Activated T-helper 1 cell treated with anti-CD3 and anti-CD28 coated beads, Interleukin-2, amount 50 U/mL, for 16 hours (primary cell): ENCODE results near the gene COMMD7.

Source experiments
- DNase-seq, 2 donors: peaks; one replicate each; pipeline ENCODE4 v3.0.0-alpha.2; 2020; ENCODE audit warnings: low read depth in 1 of 2, low spot score in 1 of 2

The COMMD7 gene

DNA sequence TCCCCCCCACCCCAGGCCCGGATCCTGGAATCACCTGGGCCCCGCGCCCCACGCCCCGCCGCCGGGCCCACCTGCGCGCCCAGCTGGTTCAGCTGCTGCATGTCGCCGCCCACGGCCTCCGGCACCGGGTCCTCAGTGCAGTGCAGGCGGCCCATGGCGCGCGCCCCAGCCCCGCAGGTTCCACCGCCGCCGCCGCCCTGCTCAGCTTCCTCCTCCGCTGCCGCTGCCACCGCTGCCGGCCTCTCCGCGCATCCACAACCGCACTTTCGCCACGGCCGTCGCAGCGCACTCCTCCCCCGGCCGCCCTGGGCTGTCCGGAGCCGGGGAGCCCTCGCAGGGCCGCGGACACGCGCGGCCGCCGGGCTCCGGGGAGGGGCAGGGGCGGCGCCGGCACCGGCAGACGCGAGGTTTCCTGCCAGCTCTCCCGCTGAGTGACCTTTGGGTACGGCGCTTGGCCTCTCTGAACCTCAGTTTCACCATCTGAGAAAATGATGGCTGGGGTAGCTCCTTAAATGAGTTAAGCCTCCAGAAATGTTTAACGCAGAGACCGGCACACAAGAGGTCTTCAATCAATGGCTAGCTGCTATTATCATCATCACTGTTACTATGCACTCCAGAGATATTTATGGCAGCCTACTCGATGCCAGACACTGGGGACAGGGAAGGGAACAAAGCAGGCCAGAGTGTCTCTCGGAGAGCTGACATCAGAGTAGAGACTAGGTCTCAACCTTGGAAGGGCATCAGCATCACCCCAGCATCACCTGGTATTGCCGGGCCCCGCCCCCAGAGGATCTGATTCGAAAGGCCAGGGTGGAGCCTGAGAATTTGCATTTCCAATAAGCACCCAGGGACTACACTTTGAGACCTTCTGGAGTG lies at the start of gene COMMD7:
Gene COMMD7, minus strand, starts transcription at position 231 of the 876 bp plus-strand sequence. Its CDS starts 76 bp downstream, at position 155.
- DNase-seq: peak; percentile 40 to 50

DNA sequence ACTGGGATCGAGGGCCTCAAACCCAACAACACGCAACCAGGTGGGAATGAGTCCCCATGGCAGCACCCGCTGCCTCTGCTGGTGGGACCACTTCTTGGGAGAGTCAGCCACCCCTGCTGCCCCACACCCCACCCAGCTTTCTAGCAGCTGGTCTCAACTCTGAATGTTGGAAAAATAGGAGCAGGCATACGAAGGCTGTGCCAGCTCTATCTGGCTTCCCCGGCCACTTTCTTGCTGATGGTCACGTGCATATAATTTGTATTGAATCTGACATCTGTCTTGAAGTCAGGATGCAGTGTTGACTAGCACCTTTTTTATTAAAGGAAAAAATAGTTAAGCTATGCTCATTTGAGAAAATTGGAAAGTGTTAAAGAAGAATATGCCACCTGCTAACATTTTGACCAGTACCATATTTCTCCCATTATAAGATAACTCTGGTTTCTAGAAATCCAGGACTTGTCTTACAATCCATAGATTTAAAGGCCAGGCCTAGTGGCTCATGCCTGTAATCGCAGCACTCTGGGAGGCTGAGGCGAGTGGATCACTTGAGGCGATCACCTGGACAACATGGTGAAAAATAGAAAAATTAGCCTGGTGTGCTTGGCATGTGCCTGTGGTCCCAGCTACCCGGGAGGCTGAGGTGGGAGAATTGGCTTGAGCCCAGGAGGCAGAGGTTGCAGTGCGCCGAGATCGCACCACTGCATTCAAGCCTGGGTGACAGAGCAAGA lies 49.6 kb upstream of the COMMD7 start:
- DNase-seq: no peak

DNA sequence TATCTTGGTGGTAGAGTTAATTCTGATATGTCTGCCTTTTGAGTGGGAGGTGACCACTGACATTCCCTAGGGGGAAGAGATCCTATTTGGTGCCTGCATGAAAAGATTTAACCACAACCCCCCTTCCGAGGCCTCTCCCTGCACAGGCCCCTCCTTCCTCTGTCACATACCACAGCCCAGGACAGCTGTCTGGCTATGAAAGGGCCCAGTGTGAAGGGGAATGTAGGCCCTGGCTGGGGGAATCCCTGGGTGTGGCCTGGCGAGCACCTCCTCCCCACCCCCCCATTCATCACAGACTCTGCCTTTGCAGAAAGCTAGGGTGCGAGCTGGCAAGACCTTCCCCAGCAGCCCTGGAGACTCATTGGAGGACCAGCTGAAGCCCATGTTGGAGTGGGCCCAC lies 49.0 kb upstream of the COMMD7 start:
- no peak for DNase-seq

DNA sequence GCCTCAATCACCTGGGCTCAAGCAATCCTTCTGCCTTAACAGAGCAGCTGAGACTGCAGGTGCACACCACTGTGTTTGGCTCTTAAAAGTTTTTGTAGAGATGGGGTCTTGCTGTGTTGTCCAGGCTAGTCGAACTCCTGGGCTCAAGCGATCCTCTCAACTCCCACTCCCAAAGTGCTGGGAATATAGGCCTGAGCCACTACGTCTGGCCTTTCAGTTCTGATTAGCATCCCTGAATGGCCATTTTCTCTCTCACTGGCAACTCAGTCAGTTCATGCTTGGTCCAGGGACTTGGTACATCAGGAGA lies 47.4 kb upstream of the COMMD7 start:
- DNase-seq: no peak

DNA sequence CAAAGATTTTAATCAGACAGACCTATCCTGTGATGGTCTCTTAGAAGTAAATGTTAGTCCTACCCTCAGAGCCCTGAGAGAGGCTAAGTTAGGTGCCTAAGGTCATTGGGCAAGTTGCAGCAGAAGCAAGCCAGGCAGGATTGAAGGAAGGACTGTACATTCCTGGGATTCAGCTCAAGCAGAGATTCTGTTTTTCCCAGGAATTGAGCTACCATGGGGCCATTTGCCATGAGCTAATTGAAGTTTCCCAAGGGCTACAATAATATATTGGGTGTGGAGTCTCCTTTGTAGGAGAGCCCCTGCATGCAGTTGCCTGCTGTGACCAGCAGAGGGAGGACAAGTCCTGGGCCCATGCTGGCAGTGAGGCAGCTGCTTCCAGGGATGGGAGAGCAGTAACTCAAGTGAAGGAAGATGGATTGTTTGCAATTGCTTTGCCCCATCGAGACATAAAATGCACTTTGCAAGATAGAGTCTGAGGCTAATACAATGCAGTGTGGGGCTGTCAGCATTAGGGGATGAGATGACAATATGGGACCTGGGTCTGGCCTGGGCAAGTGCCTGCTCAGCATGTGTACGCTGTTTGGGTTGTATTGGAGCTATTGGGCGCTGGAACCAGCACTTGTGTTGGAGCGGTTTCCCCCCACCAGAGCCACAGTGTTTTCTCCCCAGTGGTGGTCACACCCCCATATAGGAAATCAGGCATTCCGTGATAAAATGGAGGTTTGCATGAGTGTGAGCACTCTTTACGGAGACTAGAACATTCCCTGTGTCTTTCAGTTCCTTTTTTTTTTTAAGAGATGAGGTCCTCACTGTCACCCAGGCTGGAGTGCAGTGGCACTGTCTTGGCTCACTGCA lies 46.9 kb upstream of the COMMD7 start:
- peak; percentile 40 to 55 for DNase-seq

DNA sequence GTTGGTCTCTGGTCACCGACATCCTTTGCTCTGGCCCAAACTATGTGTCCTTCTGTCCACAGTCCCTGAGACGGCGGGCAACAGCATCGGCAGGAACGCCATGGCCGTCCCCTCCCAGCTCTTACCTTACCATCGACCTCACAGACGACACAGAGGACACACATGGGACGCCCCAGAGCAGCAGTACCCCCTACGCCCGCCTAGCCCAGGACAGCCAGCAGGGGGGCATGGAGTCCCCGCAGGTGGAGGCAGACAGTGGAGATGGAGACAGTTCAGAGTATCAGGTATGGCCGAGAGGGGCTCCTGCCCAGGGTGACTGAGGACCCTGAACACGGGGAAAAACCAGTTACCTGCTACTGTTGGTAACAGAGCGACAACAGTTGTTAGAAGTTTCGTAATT lies 43.9 kb upstream of the COMMD7 start:
- DNase-seq: no peak

DNA sequence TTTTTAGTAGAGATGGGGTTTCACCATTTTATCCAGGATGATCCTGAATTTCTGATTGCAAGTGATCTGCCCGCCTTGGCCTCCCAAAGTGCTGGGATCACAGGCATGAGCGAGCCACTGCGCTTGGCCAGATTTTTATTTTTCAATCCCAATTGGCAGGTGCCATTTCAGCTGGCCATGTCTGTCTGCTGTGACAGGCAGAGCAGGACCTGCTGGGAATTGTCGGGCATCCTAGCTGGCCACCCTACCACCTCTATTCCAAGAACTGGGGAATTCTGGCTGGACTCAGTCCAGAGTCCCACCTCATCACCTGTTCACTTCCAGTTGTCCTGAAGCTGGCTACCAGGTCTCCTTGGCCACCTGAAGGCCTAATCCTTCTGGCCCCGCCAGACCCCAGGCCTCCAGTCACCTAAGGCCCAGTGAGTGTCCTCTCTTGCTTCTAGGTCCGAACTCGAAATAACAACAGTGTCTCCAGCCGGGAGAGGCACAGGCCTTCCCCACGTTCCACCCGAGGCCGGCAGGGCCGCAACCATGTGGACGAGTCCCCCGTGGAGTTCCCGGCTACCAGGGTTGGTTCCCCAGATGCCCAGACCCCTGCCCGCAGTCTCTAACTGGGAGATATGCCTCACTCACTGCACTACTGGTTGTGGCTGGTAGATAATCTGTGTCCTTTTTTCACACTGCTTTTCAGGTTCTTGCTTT lies 42.9 kb upstream of the COMMD7 start:
- no peak for DNase-seq

DNA sequence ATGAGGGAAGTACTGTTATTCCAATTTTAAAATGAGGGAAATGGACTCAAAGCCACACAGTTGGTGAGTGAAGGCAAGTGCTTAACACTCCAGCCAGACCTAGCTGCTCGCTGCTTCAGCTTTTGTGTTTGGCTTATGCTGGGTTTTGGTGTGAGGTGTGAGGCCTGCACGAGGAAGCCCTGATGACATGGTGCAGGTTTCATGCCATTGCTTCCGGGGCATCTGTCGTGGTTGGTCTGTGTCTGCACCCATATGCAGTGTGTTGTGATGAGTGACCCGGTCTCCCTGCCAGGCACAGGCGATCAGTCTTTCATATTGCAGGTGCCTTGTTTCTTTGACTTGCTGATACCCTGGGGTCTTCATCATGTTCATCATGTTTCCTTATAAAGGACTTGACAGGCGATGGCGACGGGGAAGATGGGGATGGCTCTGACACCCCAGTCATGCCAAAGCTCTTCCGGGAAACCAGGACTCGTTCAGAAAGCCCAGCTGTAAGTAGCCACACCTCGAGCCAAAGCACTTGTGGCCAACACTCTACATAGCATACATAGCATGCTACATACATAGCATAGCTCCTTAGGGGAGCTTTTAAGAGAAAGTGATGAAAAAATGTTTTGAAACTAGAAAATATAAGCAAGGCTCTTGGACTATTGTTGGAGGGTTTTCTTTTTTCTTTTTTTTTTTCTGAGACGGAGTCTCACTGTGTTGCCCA lies 41.3 kb upstream of the COMMD7 start:
- DNase-seq: no peak

DNA sequence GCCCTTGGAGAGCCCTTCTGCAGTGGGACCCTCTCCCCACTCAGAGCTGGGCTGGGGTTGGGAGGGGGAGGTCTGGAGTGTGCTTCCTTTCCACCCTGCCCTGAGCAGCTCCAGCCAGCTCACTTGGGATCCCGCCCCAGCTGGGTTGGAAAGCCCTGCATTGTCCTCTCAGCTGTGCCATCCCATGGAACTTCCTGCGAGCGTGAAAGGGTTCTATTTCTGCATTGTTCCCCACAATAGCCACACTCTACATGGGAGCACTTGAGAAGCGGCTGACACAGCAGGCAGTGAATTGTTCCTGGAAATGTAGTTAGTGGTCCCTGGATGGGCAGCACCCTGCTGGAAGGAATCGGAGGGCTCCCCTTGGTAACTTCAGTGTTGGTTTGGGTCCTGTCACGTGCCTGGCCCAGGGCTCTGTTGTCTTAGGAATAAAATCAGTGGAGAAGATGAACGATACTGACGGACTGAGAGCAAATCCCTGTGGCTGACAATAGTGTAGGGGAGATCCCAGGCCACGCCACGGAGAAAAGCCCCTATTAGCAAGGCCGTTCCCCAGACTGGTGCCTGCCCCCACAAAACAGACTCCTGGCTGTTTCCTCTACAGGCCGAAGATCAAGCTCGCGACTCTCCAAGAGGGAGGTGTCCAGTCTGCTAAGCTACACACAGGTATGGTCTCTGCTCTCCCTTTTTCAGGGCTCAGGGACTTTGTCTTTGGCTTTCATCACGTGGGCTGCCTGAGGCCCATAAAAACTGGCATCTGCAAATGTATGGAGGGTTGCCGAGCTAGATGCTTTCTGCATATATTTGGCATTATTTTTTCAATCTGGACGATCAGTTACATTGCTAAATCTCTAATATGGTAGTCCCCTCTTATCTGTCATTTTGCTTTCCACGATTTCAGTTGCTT lies 37.7 kb upstream of the COMMD7 start:
- no peak for DNase-seq

DNA sequence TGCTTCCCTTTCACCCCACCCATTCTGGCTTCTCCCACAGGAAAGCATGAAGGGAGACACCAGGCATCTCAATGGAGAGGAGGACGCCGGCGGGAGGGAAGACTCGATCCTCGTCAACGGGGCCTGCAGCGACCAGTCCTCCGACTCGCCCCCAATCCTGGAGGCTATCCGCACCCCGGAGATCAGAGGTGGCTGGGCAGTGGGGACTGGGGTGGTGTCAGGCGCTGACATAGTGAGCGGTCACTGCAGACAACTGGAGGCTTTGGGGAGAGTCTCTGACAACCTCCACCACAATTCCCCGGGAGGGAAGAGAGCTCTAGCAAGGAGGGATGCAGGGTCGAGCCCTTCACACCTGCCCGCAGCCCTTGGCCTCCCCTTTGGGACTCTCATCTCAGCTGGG lies 37.0 kb upstream of the COMMD7 start:
- no peak for DNase-seq

DNA sequence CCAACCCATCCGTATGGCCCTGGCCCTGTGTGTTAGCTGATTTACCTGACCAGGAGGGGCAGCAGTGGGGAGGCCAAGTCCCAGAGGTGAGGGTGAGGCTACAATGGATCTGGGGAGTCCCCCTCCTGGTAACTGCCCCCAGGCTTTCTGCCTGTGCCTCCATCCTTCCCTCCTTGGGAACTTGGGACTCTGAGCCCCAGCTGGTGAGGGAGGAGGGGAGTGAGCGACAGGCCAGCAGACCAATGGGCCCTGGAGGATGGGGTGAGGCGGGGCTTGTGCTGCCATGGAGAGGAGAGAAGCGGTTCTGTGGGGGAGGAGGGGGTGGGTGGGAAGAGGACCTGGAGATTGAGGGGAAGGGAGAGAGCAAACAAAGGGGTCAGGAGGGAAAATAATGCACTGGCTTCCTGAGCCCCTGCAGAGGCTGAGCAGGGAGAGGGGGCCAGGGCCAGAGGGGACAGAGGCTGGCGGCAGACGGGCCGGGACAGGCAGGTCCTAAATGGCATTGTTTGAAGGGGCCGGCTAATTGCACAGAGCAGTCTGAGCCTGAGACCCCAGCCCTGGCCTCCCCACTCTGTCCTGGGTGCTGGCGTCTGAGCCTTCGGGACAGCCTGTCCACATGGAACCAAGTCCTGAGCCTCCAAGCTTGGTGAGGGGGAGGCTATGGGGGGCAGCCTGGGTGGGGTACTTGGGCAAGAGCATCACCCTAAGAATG lies 36.4 kb upstream of the COMMD7 start:
- no peak for DNase-seq

DNA sequence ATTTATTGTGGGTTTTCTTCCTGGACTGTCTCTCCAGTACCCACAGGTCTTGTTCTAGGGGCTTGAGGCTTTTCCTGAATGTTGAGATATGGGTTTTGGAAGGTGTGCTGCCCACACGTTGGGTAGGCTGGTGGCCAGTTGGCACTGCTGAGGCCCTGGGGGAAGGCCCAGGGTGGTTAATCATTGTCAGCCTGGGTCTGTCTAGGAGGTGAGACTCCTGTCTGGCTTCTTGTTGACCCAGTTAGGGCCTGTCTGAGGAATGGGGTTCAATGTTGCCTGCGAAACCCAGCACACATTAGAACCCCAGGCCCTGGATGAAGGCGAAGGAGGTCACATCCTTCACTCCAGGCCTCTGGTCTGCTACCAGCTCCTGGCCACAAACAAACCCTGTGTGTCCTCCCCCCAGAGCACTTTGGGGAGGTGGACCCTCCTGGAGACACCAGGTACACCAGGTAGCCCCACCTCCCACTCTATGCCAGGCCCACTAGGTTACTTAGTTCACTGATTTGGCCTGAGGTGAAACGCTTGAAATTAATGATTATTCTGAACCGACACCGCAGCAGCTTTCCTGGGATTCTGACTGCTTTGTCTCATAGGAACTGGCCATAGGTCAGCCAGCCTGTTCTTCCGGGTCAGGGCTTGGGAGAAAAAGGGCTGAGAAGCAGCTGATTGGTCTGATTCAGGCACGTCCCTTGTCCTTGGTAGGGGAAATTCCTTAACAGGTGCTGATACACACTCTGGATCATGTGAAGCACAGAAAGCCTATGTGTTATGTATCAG lies 34.1 kb upstream of the COMMD7 start:
- no peak for DNase-seq

DNA sequence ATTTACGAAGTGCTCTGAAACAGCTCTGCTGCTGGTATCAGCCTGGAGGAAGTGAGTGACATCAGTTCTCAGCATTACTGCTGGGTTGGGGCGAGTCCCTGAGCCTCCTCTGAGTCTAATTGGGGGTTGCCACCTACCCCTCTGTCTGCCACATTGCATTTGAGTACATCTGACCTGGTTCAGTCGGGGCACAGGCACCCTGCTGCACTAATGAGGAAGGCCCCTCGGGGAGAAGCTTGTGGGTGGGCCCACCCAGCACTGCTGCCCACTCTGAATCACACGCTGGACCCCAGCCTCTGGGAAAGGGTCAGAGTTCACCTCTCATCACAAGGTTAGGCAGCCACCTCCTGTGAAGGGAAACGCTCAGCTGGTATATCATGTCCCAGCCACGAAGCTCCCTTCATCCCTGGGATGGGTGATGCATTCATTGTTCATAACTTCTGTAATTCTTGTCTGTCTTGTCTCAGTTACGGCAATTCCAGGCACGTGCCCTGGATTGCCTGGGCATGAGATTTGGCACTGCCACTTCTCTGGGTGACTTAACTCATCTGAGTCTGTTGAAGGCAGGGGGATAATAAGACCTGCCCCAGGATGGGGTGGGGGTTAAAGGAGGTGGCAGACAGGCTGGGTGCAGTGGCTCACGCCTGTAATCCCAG lies 32.2 kb upstream of the COMMD7 start:
- no peak for DNase-seq

DNA sequence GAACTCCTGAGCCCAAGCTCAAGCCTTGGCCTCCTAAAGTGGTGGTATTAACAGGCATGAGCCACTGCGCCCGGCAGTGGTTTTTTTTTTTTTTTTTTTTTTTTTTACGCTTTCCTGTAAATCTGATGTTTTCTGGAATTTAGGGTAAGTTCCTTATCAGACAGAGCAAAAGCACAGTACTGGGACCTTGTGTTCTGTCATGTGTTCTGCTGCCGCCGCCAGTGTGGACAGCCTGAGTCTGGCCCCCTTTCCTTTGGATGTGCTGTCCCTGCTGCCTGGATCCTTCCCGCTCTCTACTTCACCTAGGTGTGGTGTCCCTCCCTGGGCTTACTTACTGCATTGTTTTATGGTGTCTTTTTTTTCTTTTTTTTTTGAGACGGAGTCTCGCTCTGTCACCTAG lies 30.6 kb upstream of the COMMD7 start:
- no peak for DNase-seq

DNA sequence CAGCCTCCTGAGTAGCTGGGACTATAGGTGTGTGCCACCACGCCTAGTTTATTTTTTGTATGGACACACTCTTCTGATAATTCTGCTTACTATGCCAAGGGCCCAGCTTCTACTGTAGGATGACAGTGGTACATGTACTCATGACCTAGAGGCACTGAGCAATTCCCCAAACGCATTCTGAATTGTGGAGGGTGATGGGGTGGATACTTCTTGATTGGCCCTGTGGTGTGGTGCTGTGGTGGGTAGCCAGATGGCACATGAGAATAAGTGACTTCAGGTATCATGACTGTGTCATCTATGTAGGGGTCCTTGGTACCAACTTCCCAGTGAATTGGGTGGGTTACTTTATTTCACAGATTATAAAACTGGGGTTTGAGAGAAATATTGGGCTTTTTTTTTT lies 30.0 kb upstream of the COMMD7 start:
- no peak for DNase-seq

DNA sequence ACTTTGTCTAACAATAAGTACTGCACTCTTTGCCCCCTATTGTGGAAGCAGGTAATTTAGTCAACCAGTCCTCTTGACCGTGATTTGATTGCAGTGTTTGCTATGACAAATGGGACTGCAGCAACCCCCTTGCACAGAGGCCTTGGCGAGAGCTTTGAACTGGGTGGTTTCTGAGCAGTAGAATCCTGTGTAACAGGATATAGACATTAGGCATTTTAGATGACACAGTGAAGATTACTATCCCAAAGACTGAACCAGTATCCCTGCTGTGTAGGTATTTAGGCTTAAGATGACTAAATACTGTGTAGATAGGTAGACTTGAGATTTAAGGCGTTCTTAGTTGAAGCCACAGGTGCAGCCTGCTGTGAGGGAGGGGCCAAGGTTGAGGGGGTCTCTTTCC lies 28.8 kb upstream of the COMMD7 start:
- no peak for DNase-seq

DNA sequence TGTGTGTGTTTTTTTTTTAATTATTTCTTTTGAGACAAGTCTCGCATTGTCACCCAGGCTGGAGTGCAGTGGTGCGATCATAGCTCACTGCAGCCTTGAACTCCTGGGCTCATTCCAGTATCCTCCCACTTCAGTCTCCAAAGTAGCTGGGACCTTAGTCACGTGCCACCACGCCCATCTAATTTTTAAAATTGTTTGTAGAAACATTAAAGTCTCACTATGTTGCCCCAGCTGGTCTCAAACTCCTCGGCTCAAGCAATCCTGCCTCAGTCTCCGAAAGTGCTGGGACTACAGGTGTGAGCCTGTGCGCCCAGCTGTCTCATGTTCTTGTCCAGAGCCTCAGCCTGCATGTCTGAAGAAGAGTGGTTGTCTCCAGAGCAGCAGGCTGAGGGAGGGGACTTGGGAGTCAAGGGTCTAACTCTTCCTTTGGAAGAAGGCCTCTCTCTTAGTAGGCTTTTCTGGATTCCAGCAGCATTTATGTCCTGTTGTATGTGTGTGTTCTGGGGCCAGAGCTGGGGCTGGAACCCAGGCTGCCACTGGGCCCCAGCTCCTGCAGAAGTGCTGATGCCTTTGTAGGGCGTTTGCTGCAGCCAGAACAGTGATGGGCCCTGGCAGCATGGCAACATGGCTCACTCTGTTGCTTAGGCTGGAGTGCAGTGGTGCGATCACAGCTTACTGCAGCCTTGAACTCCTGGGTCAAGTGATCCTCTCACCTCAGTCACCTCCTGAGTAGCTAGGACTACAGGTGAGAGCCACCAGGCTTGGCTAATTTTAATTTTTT lies 24.3 kb upstream of the COMMD7 start:
- no peak for DNase-seq
